GM18520 (cell line): Measurements from ENCODE around the gene CFHR5.
A peak's percentile ranks its signal among the peaks of the same experiment; 100 is the strongest.
"Not testable (repeated sequence)": the region's sequence is repeated elsewhere in the genome, so short reads cannot be mapped to it uniquely, and the experiment has no call there.

Experiments
- ATAC-seq: cut with Tn5 transposase; IDR thresholded peaks from one replicate; pipeline ENCODE4 v1.9.1; 2021; ENCODE audit not compliant: unreplicated experiment

The CFHR5 gene

DNA sequence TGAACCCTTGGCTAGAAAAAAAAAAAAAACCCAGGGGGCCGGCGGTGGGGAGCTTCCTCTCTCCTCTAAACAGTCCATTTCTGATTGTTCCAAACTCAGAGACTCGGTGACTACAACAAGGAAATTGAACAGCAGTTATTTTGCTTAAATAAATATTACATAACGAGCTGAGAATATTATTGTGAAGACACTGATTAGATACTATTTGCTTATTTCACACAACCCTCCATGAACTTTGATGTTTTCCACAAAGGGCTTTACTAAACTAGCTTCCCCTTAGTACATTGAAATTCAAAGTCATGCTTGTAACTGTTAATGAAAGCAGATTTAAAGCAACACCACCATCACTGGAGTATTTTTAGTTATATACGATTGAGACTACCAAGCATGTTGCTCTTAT is at the start of gene CFHR5:
Gene CFHR5, plus strand, starts transcription at position 279 of the 400 bp plus-strand sequence. Its CDS starts 109 bp downstream, at position 388.
- no peak for ATAC-seq

DNA sequence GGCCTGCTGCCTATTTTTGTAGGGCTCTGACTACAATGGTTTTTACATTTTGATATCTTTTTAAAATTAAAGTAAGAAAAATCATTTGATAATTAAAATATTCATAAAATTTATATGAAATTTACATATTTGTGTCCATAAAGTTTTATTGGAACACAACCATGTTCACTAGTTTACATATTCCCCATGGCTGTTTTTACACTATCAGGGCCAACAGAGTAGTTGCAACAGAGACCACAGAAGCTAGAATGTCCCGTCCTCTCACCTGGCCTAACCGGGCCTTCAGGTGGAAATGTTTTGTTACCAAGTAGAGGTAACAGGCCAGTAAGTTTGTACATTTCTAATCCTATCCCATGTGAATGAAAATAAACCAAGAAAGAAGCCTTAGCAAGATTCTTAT is 44.5 kb upstream of the CFHR5 start:
- not testable (repeated sequence) for ATAC-seq

DNA sequence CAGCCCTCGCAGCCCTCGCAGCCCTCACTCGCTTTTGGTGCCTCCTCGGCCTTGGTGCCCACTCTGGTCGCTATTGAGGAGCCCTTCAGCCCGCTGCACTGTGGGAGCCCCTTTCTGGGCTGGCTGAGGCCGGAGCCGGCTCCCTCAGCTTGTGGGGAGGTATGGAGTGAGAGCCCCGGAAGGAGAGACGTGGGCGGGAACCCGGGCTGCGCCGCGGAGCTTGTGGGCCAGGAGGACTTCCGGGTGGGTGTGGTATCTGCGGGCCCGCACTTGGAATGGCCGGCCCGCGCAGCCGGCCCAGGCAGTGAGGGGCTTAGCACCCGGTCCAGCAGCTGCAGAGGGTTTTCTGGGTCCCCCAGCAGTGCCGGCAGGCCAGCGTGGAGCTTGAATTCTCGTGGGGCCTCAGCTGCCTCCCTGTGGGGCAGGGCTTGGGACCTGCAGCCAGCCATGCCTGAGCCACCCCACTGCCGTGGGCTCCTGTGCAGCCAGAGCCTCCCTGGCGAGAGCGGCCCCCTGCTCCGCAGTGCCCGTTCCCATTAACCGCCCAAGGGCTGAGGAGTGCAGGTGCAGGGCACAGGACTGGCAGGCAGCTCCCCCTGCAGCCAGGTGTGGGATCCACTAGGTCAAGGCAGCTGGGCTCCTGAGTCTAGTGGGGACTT is 43.7 kb upstream of the CFHR5 start:
- no peak for ATAC-seq

DNA sequence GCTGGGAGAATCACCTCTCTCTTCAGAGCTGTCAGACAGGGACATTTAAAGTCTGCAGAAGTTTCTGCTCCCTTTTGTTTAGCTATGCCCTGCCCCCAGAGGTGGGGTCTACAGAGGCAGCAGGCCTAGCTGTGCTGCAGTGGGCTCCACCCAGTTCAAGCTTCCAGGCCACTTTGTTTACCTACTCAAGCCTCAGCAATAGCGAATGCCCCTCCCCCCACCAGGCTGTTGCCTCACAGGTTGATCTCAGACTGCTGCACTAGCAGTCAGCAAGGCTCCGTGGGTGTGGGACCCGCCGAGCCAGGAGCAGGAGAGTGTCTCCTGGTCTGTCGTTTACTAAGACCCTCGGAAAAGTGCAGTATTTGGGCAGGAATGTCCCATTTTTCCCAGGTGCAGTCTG is 35.9 kb upstream of the CFHR5 start:
- not testable (repeated sequence) for ATAC-seq

DNA sequence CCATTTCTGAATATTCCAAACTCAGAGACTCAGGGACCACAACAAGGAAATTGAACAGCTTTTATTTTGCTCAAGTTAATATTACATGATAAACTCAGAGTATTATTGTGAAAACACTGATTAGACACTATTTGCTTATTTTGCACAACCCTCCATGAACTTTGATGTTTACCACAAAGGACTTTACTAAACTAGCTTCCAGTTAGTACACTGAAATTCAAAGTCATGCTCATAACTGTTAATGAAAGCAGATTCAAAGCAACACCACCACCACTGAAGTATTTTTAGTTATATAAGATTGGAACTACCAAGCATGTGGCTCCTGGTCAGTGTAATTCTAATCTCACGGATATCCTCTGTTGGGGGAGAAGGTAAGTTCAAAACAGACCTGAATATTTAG is 33.8 kb upstream of the CFHR5 start, which contains the start of gene CFHR2:
Gene CFHR2, plus strand, starts transcription at position 171 of the 400 bp plus-strand sequence. Its CDS starts 143 bp downstream, at position 314.
- not testable (repeated sequence) for ATAC-seq

DNA sequence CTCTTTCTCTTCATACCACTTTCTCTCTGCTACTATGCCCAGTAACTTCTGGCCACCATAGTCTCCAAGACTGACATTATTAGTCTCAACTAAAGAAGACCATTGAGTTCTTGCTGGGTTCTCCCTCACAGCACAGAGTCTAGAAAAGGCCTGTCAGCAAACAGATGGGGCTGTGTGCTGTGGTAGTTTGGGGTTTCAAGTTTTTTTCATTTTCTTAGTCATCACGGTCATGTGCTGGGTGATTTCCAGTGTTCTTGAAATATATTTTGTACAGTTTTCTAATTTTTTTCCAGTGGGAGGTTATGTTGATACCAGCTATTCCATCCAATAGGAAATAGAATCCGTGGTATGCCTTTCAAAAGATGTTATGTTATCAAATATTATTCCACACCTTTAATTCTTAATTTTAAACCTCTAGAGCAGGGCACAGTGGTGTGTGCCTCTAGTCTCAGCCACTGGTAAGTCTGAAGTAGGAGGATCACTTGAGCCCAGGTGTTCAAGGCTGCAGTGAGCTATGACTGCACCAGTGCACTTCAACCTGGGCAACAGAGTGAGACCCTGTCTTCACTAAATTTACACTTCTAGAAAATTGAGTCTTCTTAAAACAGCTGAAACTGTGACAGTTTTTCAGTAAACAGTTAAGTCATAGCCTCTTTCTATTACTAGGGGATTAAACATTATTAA is 25.5 kb upstream of the CFHR5 start:
- ATAC-seq = peak; percentile 73

DNA sequence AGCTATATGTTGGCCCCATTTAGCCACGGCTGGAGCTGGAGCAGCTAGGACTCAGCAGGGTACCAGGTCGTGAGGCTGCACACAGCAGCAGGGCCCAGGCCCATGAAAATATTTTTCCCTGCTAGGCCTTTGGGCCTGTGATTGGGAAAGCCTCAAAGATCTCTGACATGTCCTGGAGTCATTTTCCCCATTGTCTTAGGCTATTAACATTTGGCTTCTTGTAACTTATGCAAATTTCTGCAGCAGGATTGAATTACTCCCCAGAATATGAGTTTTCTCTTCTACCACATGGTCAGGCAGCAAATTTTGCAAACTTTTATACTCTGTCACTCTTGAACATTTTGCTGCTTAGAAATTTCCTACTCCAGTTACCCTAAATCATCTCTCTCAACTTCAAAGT is 22.6 kb upstream of the CFHR5 start:
- ATAC-seq = no peak

DNA sequence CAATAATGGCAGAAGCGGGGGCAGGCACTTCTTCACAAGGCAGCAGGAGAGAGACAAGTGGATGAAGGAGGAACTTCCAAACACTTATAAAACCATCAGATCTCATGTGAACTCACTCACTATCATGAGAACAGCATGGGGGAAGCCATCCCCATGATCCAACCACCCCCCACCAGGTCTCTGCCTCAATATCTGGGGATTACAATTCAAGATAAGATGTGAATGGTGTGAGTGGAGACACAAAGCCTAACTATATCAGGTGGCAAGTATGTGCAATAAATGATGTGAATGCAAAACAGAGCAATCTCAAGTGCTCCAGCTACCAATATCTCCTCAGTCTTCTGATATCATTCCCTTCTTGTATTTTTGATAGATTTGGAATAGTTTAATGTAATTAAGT is 21.4 kb upstream of the CFHR5 start:
- no peak for ATAC-seq

DNA sequence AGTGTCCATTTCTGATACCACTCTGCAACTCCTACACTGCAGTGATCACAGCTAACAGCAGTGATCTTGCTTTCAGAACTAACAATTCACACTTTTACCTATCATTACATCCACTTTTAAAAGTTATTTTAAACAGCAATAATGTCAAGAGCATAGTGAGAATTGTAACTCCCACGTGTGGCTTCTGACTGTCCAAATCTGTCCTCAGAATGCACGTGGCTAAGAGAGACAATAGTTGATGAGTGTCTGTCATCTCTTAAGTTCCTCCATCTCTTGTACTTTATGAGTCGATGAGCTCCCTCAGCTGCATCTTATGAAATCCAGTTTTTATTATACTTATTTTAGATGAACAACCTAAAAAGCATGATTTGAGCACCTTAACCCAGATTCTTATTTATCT is 16.5 kb upstream of the CFHR5 start:
- ATAC-seq = no peak

DNA sequence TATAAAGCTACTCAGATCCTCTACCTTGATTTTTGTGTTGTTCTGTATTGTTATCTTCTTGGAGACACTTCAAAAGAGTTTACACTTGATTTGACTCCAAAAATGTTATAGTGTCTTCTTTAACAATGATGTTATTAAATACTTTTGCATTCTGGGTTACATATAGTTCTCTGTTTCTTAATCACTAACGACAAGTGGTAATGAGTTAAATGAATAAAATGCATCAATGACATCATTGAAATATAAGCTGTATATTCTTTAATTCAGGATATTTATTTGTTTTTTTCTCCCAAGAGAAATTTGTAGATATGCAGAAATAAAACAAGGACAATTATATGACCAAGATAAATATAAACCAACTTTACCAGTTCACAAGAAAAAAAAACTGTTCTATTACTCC is 7.2 kb upstream of the CFHR5 start:
- ATAC-seq = no peak

DNA sequence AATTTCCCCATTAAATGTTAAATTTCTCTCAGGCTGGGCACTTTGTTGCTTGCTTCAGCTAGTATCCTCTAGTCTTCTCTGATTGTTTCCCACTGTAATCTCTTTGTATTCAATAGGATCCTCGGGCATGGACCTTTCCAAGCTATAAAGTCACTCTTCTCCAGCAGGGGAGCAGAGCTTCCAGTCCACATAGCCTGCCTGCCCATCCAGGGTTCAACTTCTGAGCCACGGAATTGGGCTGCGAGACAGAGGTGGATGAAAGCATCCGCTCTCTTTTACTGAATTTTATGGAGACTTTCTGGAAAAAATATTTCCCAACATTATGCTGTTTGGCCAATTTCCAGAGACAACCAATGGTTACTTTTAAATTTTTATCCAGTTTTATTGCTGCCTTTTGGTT is 1.1 kb upstream of the CFHR5 start:
- no peak for ATAC-seq

DNA sequence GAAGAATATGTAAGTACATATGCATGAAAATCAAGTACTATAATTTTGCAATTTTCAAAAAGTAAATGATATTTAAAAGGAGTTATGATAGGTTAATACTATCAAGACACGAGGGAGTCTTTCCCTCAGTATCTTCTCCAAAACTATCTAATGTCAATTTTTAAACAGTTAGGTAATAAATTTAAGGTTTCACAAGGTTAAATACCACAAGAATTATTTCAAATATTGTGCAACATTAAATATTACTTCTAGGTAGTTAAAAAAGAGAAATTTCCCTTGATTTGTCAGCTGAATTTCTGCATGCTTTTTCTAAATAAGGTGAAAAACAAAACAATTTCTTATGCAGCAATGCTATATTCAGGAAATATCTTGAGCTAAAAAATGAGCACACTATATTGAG is 3.5 kb downstream of the CFHR5 start:
- no peak for ATAC-seq

DNA sequence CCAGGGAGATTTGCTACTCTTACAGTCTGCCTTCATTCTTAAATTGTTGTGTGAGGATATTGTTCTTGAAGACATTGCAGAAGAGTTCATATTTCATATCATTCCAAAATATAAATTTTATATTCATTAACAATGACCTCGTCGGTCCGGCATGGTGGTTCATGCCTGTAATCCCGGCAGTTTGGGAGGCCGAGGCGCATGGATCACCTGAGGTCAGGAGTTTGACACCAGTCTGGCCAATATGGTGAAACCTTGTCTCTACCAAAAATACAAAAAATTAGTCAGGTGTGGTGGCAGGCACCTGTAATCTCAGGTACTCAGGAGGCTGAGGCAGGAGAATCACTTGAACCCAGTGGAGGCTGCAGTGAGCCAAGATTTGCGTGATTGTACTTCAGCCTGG is 4.9 kb downstream of the CFHR5 start:
- ATAC-seq = not testable (repeated sequence)

DNA sequence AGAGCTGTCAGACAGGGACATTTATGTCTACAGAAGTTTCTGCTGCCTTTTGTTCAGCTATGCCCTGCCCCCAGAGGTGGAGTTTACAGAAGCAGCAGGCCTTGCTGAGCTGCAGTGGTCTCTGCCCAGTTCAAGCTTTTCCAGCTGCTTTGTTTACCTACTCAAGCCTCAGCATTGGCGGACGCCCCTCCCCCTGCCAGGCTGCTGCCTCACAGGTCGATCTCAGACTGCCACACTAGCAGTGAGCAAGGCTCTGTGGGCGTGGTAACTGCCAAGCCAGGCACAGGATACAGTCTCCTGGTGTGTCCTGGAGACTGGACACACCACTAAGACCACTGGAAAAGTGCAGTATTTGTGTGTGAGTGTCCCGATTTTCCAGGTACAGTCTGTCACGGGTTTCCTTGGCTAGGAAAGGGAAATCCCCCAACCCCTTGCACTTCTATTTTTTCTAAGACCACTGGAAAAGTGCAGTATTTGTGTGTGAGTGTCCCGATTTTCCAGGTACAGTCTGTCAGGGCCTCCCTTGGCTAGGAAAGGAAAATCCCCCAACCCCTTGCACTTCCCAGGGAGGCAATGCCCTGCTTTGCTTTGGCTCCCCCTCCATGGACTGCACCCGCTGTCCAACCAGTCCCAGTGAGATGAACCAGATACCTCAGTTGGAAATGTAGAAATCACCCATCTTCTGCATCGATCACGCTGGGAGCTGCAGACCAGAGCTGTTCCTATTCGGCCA is 14.7 kb downstream of the CFHR5 start:
- ATAC-seq = not testable (repeated sequence)

DNA sequence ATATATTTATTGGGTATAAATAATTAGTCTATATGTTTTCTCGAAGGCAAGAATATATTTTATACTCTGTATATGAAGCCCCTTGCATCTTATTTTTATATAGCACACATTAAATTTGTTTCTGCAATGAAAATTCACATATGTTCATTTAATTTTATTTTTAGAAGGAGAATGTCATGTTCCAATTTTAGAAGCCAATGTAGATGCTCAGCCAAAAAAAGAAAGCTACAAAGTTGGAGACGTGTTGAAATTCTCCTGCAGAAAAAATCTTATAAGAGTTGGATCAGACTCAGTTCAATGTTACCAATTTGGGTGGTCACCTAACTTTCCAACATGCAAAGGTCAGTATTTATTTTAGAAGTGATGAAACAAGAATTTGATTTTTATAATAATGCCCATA is 16.6 kb downstream of the CFHR5 start:
- ATAC-seq = no peak

DNA sequence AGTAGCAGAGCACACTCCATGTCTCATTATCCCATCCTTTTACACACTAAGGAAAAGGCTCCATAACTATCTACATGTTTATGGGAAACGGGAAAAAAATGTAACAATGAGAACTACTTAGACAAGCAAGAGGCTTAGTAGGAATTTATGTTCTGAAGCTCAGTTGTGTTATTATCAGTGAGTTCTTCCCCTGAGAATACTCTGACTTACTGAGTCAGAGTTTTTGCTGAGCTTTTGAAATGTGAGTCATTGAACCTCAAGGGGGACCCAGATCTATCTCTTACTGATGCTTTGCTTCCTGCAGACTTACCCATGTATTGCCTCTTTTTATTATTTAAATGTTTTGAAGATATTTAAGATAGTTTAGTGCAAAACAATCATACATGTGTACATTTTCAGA is 20.1 kb downstream of the CFHR5 start:
- no peak for ATAC-seq

DNA sequence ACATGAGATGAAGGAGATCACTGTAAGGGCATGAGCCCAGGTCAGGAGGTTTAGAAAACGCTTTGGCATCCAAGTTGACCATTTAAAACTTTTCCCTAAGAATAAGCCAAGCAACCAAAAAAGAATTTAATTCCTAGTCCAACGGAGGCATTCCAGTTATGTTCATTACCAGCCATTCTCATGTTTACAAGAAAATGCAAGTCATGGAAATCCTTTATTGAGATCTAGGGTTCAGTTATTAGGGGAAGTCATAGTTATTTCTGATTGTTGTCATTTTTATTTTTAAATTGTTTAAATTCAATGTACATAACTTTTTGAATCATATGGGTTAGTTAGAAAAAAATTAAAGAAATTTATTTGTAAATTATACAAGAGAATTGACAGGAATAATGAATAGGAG is 24.5 kb downstream of the CFHR5 start:
- no peak for ATAC-seq

DNA sequence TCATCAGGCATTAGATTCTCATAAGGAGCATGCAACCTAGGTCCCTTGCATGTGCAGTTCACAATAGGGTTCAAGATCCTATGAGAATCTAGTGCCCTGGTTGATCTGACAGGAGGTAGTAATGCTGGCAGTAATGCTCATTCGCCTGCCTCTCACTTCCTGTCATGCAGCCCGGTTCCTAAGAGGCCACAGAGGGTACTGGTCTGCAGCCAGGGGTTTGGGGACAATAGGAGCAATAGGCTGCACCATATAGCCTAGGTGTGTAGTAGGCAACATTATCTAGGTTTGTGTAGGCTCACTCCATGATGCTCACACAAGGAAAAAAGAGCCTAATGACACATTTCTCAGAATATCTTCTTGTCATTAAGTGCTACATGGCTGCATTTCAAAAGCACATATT is 25.8 kb downstream of the CFHR5 start:
- ATAC-seq = no peak

DNA sequence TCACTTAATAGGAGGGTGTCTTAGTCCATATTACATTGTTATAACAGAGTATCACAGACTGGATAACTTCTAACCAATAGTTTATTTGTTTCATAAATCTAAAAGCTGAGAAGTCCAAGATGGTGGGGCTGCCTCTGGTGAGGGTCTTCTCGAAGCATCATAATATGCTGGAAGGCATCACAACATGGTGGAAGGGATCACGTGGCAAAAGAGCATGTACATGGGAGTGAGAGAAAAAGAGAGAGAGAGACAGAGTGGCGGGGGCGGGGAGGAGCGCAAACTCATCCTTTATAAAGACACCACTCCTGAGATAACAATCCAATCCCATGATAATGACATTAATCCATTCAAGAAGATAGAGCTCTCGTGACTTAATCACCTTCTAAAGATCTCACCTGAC is 31.5 kb downstream of the CFHR5 start:
- ATAC-seq = no peak

DNA sequence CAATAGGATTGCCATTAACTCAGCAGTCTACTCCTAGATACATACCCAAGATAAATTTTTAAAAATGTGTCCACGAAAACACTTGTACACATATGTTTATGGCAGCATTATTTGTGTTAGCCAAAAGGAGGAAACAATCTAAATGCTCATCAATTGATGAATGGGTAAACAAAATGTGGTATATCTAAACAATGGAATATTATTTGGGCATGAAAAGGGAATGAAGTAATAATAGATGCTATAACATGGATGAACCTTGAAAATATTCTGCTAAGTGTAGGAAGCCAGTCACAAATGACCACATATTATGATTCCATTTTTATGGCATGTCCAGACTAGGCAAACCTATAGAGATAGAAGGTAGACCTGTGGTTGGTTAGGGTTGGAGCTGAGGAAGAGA is 34.3 kb downstream of the CFHR5 start:
- no peak for ATAC-seq

DNA sequence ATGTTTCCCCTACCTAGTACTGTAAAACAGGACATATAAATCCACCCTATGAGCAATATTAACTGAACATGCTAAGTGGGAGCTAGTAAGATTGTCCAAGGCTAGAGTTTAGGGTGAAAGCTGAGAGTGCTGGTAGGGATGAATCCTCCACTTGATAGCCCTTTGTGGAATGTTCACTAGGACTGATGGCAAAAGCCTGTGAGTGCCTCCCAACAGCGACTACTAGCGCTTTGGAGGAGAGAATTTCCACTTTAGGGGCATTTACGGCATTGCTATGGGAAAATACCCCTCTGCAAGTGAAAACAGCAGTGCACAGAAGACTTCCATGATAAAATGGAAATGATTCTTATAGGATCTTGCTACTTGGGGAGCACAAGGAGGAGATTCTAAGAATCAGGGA is 35.9 kb downstream of the CFHR5 start:
- ATAC-seq = no peak

DNA sequence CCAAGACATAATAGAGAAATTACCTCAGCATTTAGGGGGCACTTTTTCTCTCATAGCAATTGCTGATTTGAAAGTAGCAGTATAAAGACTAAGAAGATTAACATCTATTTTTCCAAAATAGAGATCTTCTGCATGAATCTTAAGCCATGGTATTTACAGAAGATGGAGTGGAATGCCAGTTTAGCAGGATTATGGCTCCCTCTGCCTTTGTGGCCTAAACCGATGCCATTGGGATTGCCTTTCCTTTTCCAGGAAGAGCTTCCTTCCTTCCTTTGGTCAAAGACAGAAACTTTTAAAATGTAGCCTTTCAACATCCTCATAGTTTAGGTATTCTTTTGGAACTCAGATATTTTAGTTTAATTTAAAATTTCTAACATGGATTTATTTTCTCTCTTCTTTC is 39.4 kb downstream of the CFHR5 start:
- no peak for ATAC-seq
